GM21390 (cell line): ENCODE results near the gene ZNF575.
A peak's percentile ranks its signal among the peaks of the same experiment; 100 is the strongest.
"Not testable (repeated sequence)": the region's sequence is repeated elsewhere in the genome, so short reads cannot be mapped to it uniquely, and the experiment has no call there.

ENCODE experiments used
- ATAC-seq: cut with Tn5 transposase; IDR thresholded peaks from one replicate; pipeline ENCODE4 v1.9.1; 2021; ENCODE audit not compliant: unreplicated experiment

The ZNF575 gene

GRCh38 chr19:43540381-43540780 lies 7.4 kb downstream of the ZNF575 start:
- no peak for ATAC-seq

DNA sequence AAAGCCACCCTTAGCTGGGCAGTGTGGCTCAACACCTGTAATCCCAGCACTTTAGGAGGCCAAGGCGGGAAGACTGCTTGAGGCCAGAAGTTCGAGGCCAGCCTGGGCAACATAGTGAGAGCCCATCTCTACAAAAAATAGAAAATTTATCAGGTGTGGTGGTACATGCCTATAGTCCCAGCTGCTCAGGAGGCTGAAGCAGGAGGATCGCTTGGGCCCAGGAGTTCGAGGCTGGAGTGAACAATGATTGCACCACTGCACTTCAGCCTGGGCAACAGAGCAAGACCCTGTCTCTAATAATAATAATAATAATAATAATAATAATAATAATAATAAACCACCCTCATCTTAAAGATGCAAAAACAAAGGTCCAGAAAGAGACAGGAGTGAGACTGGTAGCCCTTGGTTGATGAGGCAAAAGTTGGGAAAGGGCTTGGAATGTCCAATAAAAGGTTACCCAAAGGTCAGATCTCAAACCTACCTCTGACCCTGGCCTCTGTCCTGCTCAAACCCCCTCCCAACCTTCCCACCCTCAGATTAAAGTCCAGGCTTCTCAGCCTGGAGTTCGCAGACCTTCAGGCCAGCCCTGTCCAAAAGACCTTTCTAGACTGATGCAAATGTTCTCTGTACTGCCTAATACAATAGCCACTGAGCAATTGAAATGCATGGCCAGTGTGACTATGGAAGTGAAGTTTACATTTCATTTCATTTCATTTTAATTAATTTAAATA lies 9.1 kb downstream of the ZNF575 start:
- ATAC-seq: no peak

DNA sequence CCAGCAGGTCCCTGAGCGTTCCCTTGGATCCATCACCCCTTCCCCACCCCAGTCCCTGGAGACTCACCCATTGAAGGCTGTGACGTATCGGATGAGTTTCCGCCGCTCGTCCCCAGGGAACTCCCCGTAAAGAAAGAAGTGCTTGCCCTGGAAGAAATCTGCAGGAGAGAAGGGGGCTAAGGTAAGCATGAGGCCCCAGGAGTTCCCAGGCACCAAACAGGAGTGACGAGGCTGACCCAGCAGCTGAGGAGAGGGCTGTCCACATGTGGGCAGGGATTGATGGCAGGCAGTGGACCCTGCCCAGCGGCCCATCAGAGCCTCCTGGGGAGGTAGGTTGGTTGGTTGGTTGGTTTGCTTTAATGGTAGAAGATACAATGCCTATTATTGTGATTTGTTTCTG lies 11.1 kb downstream of the ZNF575 start:
- ATAC-seq: no peak

- no peak for ATAC-seq
These were observed 12.3 kb downstream of the ZNF575 start for GRCh38 chr19:43545276-43545675.

GRCh38 chr19:43545981-43546380 lies 13.0 kb downstream of the ZNF575 start:
- no peak for ATAC-seq

DNA sequence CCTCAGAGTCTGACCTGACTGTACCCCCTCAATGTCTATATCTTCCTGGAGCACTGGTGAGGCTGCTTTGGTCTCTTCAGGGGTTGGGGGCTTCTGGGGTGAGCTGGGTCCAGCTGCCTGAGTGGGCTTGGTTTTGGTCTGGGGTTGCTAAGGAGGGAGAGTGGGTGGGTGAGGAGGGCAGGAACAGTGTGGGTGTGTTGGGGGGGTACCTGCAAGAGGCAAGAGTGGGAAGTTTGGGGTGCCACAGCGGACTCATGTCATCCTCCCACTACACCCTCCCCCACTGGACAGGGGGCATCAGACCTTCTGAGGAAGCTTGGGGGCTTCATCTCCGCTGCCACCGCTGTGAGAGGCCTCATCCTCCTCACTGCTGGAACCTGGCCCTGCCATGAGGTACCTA lies 13.6 kb downstream of the ZNF575 start:
- ATAC-seq: no peak

DNA sequence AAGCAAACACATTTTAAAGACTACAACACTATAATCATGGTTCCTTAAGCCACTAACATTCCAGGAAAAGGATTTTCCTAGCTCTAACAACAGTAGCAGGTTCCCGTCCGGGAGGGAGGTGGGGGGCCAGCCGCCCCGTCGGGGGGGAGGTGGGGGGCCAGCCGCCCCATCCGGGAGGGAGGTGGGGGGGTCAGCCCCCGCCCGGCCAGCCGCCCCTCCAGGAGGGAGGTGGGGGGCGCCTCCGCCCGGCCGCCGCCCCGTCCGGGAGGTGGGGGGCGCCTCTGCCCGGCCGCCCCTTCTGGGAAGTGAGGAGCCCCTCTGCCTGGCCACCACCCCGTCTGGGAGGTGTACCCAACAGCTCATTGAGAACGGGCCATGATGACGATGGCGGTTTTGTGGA lies 14.9 kb downstream of the ZNF575 start:
- ATAC-seq: not testable (repeated sequence)

DNA sequence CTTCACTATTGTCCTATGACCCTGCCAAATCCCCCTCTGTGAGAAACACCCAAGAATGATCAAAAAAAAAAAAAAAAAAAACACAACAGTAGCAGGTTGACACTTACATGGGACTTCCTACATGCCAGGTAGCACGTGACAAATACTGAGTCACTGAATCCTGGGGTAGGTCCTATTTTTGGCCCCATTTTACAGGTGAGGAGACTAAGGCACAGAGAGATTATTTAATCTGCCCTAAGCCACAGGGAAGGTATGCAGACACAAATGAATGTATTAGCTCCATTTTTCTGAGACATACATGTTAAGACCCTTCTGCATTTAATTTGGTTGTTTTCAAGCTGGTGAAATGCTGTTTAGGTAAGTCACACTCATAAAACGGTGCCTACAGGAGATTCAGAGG lies 15.7 kb downstream of the ZNF575 start:
- no peak for ATAC-seq

DNA sequence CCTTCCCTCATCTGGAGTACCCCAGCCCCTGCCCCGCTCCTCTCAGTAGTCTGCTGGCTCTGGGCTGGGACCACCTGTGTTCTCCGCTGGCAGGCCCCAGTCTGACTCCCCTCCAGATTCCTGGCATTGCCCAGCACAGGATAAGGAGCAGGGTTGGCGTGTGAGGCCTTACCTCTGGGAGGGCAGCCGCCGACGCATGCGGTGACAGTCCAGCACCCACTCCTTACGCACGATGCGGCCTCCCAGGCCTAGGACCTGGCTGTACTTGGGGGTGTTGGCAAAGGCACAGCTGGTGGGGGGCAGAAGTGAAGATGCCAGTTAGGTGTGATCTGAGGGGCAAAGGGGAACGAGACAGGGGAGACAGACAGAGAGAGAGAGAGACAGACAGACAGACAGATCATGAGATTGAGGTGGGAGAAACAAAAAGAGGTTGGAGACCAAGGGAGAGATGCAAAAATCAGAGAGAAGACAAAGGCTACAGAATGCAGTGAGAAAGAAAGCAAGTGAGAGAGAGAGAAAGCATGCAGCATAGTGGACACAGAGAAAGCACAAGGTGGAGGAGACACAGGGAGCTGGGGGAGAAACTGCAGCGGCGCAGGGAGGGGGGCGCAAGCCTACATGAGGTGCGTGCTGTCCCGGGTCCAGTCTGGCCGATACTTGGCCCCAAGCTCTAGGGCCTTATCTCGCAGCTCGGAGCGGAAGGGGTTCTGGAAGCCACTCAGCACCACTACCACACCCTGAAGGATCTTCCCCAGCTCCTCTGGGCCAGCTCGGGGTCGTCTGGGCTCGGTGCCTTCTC lies 18.6 kb downstream of the ZNF575 start:
- ATAC-seq: no peak

DNA sequence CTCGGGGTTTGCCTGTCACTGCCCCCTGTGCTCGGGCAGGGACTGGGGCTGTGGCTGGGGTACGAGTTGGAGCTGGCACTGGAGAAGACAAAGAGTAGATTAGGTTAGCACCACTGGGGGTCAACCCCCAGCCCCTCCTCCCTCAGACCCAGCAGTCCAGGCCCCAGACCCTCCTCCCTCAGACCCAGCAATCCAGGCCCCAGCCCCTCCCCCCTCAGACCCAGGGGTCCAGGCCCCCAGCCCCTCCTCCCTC lies 19.1 kb downstream of the ZNF575 start:
- no peak for ATAC-seq

DNA sequence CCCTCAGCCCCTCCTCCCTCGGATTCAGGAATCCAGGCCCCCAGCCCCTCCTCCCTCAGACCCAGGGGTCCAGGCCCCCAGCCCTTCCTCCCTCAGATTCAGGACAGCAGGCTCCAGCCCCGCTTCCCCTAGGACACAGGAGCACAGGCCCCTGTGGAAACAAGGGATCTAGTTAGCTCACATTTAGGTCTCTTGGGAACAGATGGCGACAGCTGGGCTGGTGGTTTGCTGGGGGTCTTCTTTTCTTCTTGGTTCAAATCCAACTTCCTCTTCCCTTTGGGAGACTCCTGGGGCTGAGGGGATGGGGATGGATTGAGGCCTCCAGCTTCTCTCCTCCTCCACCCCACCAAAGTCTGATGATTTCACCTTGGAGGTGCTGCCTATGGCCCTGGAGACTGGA lies 19.6 kb downstream of the ZNF575 start:
- no peak for ATAC-seq

- ATAC-seq: no peak
These were observed 20.7 kb downstream of the ZNF575 start for GRCh38 chr19:43553656-43554055.

DNA sequence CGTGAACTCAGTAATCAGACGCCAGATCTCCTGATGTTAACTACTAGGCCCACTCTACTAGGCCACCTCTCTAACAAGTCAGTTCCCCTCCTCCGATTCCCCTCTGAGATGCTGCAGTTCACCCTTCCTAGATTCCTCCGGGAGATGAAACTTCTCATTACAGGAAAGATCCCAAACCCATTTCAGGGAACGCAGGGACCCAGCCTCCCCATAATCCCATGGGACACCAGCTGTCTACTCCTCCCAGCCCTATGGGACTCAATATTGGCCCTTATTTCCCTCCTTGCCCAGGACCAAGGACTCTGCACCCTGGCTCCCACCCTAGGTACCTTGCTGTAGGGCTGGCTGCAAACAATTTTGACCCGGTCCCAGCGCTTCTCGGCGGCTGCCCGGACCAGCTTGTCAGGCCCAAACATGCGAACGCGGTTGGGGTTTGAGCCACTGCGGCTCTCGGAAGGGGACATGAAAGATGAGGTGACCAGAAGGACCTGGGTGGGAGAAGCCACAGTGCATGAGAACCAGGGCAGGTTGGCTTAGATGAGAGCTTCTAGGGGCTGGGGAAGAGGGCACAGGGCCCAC lies 21.4 kb downstream of the ZNF575 start:
- ATAC-seq: no peak

- no peak for ATAC-seq
These were observed 22.3 kb downstream of the ZNF575 start for GRCh38 chr19:43555185-43555770.

GRCh38 chr19:43560687-43561086 lies 27.7 kb downstream of the ZNF575 start:
- ATAC-seq: no peak

GRCh38 chr19:43561139-43561970 lies 28.4 kb downstream of the ZNF575 start:
- ATAC-seq: no peak

GRCh38 chr19:43562226-43562697 lies 29.3 kb downstream of the ZNF575 start:
- ATAC-seq: no peak

DNA sequence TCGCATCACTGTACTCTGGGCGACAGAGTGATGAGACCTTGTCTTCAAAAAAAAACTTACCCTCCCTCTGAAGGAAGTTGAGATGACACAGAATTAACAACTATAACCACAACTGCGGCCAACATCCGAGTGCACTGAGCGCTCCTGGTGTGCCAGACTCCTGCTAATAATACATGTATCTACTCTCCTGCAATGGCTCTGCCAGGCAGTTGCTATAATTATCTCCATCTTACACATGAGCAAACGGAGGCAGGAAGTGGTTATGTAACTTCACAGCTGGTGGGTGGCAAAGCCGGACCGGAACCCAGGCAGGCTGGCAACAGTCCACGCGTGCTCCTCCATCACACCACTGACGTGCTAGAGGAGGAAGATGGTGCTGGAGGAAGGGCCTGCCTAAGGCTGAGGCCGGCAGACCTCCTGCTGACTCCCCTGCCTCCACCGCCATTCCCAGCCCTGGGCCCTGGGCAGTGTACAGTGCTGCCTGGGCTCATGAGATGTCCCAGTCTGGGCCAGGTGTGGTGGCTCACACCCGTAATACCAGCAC lies 29.8 kb downstream of the ZNF575 start:
- ATAC-seq: peak; percentile 69

DNA sequence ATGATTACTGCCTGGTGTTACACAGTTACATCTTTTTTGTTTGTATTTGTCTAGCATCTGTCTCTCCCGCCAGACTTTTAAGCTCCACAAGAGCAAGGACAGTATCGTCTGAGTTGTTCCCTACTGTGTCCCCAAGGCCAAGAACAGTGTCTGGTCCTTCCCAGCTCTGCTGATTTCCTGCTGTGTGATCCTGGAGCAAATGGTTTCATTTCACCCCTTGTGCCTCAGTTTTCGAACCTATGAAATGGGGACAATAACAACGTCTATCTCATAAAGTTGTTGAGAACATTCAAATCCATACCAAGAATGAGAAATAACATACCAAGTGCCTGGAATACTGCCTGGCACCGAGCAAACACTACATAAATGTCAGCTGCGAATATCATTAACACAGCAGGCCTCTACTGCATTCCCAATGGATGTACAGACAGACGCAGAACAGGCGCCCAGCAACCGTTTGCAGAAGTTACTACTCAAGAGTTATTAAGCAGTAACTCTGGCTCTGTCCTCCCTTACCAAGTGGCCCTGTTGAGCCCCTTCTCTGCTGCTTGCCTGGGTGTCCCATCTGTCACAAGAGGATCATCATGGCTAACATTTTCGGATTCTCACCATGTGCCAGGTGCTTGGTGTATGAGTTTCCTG lies 30.9 kb downstream of the ZNF575 start:
- no peak for ATAC-seq

GRCh38 chr19:43564800-43565199 lies 31.8 kb downstream of the ZNF575 start:
- no peak for ATAC-seq
